Activated CD8-positive, alpha-beta memory T cell treated with anti-CD3 and anti-CD28 coated beads for 48 hours (primary cell): ENCODE measurements around the gene TSC22D4.
A peak's percentile ranks its signal among the peaks of the same experiment; 100 is the strongest.
"Not testable (repeated sequence)": the region's sequence is repeated elsewhere in the genome, so short reads cannot be mapped to it uniquely, and the experiment has no call there.

ENCODE experiments used
- DNase-seq, 3 experiments: peaks; one replicate each; pipeline ENCODE4 v3.0.0-alpha.2; 2020; ENCODE audit warnings: low read depth in 2 of 3, low spot score in 2 of 3

Gene TSC22D4

DNA sequence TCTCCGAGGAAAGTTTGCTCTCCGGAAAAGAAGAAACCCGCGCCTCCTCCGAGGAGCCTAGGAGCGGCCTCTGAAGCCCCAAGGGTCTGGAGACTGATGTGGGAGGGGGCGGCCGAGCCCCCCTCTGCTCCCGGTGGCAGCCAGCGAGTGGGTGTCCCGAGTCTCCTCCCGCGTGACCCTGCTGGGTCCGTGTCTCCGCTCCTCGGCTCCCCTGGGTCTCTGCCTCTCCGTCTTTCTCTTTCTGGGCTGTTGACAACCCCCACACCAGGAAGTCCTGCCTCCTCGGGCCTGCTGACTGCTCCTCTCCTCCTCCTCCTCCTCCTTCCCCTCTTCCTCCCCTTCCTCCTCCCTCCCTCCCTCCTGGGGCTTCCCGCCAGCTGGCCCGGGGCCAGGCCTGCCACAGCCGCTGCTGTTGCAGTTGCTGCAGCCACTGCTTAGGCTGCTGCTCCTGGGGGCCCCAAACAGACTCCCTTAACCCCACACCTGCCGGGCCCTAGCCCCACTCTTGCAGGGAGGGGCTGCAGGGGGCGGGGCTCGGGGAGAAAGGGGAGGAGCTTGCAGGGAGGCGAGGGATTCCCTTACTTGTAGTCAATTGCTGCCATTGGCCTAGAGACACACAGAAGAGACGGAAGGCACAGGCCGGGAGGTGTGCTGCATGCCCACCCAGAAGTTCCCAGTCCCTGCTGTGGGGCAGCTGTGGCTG, at the start of gene TSC22D4:
Gene TSC22D4, minus strand, starts transcription at position 257 of the 703 bp plus-strand sequence. CDS start 1,176 bp downstream, outside the sequence.
- DNase-seq: peak; percentile 73 to 81 (median 77)

DNA sequence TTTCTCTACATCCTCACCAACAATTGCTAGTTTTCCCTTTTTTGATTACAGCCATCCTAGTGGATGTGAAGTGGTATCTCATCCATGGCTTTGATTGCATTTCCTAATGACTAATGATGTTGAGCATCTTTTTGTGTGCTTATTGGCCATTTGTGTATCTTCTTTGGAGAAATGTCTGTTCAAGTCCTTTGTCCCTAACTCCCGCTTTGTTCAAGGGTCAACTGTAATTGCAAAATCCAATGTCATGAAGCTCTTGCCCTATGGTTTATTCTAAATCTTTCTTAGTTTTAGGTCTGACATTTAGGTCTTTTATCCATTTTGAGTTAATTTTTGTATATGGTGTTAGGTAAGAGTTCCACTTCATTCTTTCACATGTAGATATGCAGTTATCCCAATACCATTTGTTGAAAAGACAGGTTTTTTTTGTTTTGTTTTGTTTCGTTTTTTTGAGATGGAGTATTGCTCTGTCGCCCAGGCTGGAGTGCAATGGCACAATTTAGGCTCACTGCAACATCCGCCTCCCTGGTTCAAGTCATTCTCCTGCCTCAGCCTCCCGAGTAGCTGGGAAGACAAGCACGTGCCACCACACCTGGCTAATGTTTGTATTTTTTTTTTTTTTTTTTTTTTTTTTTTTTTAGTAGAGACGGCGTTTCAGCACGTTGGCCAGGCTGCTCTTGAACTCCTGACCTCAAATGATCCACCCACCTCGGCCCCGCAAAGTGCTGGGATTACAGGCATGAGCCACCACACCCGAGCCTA, 49.3 kb upstream of the TSC22D4 start:
- not testable (repeated sequence) for DNase-seq

- not testable (repeated sequence) for DNase-seq
Measured at GRCh38 chr7:100523192-100523591, 44.2 kb upstream of the TSC22D4 start.

GRCh38 chr7:100521909-100522593, 43.0 kb upstream of the TSC22D4 start:
- not testable (repeated sequence) for DNase-seq

DNA sequence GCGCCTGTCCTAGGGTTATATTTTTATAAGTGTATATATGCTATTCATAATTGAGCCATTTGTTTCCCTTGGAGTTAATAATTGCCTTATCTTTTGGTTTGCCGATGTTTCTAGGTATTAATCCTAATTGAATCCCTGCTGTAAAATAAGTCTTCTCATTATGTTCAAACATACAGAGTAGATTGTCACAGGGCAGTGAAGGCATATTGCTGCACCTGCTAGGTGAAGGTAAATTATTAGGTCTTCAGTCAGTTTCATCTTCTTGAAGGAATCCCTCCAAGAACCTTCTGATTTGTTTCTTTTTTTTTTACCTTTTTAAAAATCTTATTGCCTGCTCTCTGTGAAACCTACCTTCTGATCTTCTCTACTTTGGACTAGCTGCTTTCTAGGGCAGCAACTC, 42.1 kb upstream of the TSC22D4 start:
- DNase-seq: no peak

- no peak for DNase-seq
Measured at GRCh38 chr7:100520138-100520537, 41.1 kb upstream of the TSC22D4 start.

GRCh38 chr7:100519580-100519979, 40.6 kb upstream of the TSC22D4 start:
- no peak for DNase-seq

DNA sequence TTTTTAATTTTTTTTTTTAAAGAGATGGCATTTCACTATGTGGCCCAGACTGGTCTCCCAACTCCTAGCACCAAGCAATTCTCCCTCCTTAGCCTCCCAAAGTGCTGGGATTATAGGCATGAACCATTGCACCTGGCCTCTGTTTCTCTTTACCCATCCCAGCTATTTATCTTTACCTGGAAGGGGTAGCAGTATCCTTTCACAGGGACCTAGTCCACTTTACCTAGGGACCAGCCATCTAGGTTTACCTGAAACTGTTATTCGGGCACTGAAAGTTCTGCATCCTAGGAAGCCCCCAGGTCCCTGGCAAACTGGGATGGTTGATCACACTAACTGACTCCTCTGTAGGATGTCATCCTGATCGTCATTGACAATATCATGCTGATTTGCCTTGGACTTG, 38.3 kb upstream of the TSC22D4 start:
- no peak for DNase-seq

DNA sequence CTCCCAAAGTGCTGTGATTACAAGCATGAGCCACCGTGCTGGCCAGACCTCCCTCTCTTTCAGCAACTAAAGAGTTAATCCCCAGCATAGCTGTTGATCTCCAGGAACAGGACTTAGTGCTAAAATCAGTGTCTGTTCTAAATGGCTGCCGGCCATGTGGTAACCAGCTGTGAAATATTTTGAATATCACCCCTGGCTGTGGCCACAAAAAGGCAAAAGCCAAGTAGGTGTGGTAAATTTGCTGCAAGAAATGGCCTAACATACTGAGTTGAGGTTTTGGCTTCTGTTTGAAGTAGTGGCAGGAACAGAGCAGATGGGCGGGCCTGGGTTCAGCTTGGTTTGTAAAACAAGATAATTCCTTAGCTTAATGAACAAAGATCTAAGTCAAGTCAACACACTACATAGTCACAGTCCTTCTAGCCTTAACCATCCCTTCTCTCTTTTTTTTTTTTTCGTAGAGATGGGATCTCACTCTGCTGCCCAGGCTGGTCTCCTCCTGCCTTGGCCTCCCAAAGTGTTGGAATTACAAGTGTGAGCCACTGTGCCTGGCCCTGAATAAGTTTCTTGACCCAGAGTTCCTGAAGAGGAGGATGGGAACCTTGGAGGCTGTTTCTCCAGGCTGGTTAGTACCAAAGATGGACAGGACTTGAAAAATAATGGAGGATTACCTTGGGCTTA, 37.3 kb upstream of the TSC22D4 start:
- no peak for DNase-seq

DNA sequence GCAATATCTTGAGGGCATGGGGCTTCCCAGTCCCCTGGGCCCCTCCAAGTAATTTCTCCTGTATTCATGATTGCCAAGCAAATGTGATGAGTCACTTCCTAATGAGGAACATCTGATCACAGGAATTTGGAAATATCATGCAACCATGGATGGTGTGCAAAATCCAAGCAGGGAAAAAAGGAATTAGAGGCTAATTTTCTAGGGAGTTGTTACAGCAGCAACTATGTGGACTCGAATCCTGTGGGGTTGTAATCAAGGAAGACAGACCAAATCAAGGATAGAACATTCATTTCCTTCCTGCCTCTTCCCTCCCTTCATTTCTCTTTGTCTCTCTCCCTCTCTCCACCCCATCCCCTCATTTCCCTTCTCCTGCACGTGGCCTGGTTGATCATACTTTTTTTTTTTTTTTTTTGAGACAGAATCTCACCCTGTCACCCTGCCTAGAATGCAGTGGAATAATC, 36.1 kb upstream of the TSC22D4 start:
- no peak for DNase-seq

GRCh38 chr7:100513212-100513810, 34.3 kb upstream of the TSC22D4 start:
- DNase-seq: no peak

DNA sequence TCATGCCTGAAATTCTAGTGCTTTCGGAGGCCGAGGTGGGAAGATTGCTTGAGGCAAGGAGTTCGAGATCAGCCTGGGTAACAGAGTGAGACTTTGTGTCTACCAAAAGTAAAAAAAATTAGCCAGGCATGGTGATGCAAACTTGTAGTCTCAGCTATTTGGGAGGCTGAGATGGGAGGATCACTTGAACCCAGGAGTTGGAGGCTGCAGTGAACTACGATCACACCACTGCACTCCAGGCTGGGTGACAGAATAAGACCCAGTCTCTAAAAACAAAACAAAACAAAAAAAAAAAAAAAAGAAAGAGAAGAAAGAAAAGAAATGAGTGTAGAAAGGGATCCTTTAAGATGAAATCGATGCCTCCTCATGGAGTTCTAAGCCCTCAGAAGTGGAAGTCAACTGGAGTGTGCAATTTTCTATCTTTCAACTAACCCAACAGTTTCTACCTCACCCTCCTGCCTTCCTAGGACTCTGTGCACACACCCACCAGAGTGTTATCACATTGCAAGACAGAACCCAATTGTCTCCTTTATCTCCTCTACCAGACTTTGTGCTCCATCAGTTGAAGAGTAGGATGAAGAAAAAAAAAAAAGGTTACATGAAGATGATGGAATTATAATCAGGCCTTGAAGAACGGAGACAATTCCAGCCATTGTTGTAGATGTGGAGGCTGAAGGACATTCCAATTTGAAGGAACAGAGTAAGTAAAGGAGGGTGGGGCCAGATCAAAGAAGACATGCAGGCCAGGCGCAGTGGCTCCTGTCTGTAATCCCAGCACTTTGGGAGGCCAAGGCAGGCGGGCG, 31.6 kb upstream of the TSC22D4 start:
- no peak for DNase-seq

GRCh38 chr7:100509231-100509630, 30.2 kb upstream of the TSC22D4 start:
- no peak for DNase-seq

DNA sequence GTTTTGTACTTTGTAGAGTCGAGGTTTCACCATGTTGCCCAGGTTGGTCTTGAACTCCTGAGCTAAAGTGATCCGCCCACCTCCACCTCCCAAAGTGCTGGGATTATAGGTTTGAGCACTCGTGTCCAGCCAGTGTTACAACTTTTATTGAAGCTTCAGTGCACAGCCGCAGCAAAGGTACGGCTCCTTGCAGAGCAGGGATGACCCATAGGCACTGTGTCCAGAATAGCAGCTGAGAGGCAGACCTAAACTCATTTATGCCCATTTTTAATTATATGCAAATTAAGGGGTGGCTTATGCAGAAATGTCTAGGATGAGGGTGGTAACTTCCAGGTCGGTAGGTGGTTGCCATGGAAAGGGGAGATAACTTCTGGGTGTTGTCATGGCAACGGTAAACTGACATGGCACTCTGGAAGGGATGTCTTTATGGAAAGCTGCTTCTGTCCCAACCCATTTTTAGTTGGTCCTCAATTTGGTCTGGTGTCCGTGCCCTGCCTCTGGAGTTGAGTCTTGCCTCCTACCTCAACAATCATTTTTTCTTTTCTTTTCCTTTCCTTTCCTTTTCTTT, 27.4 kb upstream of the TSC22D4 start:
- DNase-seq: no peak

GRCh38 chr7:100504887-100505611, 26.0 kb upstream of the TSC22D4 start:
- DNase-seq: no peak

- DNase-seq: not testable (repeated sequence)
Measured at GRCh38 chr7:100504031-100504430, 25.0 kb upstream of the TSC22D4 start.

DNA sequence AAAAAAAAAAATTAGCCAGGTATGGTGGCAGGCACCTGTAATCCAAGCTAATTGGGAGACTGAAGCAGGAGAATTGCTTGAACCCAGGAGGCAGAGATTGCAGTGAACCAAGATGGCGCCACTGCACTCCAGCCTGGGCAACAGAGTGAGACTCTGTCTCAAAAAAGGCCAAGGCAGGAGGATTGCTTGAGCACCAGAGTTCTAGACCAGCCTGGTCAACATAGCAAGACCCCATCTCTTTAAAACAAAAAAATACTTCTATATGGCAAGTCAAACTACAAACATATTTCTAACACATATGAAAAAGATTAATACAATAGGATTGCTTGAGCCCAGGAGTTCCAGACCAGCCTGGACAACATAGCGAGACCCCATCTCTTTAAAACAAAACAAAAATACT, 21.7 kb upstream of the TSC22D4 start:
- not testable (repeated sequence) for DNase-seq

GRCh38 chr7:100496509-100496908, 17.5 kb upstream of the TSC22D4 start:
- no peak for DNase-seq
